Anterior cingulate cortex (tissue), 58 donors: ENCODE results near the gene CNOT4.
"Not testable (repeated sequence)": the region's sequence is repeated elsewhere in the genome, so short reads cannot be mapped to it uniquely, and the experiment has no call there.

Source experiments
- DNase-seq, 58 donors: peaks; one replicate each; lab custom pipeline; 2025; lab: John Stamatoyannopoulos, UW

The CNOT4 gene

GRCh38 chr7:135459951-135460567, 49.8 kb downstream of the CNOT4 start:
- DNase-seq: no peak

GRCh38 chr7:135459076-135459475, 50.8 kb downstream of the CNOT4 start:
- DNase-seq: no peak

GRCh38 chr7:135454060-135454459, 55.8 kb downstream of the CNOT4 start:
- no peak for DNase-seq

- no peak for DNase-seq
Measured at GRCh38 chr7:135449436-135449835, 60.5 kb downstream of the CNOT4 start.

- DNase-seq: no peak
Measured at GRCh38 chr7:135448753-135449152, 61.1 kb downstream of the CNOT4 start.

GRCh38 chr7:135447748-135448147, 62.2 kb downstream of the CNOT4 start:
- no peak for DNase-seq

- DNase-seq: no peak
Measured at GRCh38 chr7:135445690-135446089, 64.2 kb downstream of the CNOT4 start.

- DNase-seq: not testable (repeated sequence)
Measured at GRCh38 chr7:135445266-135445665, 64.6 kb downstream of the CNOT4 start.

- DNase-seq: no peak
Measured at GRCh38 chr7:135441791-135442190, 68.1 kb downstream of the CNOT4 start.

- no peak for DNase-seq
Measured at GRCh38 chr7:135434047-135434446, 75.9 kb downstream of the CNOT4 start.

GRCh38 chr7:135430626-135431025, 79.3 kb downstream of the CNOT4 start:
- DNase-seq: no peak

- DNase-seq: no peak
Measured at GRCh38 chr7:135428879-135429278, 81.0 kb downstream of the CNOT4 start.

- DNase-seq: no peak
Measured at GRCh38 chr7:135428011-135428410, 81.9 kb downstream of the CNOT4 start.

- DNase-seq: no peak
Measured at GRCh38 chr7:135427166-135427565, 82.7 kb downstream of the CNOT4 start.

GRCh38 chr7:135425036-135425435, 84.9 kb downstream of the CNOT4 start:
- no peak for DNase-seq

GRCh38 chr7:135420786-135421185, 89.1 kb downstream of the CNOT4 start:
- no peak for DNase-seq

GRCh38 chr7:135416431-135416830, 93.5 kb downstream of the CNOT4 start:
- DNase-seq: no peak

- no peak for DNase-seq
Measured at GRCh38 chr7:135414850-135415439, 95.0 kb downstream of the CNOT4 start.

- no peak for DNase-seq
Measured at GRCh38 chr7:135414208-135414607, 95.7 kb downstream of the CNOT4 start.

- no peak for DNase-seq
Measured at GRCh38 chr7:135411098-135411497, 98.8 kb downstream of the CNOT4 start.

- no peak for DNase-seq
Measured at GRCh38 chr7:135410543-135410942, 99.4 kb downstream of the CNOT4 start.

- no peak for DNase-seq
Measured at GRCh38 chr7:135409845-135410542, 99.9 kb downstream of the CNOT4 start.
